Activated naive CD8-positive, alpha-beta T cell treated with anti-CD3 and anti-CD28 coated beads, Interleukin-2, amount 10 ng/mL, durations not matched to agents 7 days and 5 days (primary cell): ENCODE measurements around the gene AGMAT. TPM values are rescaled to one million over a fixed set of nuclear protein-coding genes. Genes with fewer than 3 reads are reported as not detected.

ENCODE experiments used
- ATAC-seq: fragments of 150-1000 bp; cut with Tn5 transposase; one replicate; pipeline ENCODE4 v1.10.0; 2021; ENCODE audit warnings: low read depth, moderate library complexity
- POLR2A ChIA-PET: fragments of 350-600 bp; sonication (Branson Sonifier 250); formaldehyde crosslinking; loops from one replicate; lab custom pipeline; 2021; ENCODE audit warnings: antibody characterized with exemption; lab: Charles Lee
- DNase-seq: peaks from one replicate; pipeline ENCODE4 v3.0.0; 2021
- H3K27ac Mint-ChIP-seq: one replicate; pipeline ENCODE4 v1.8.0; 2022; ENCODE audit warnings: mild to moderate bottlenecking, mixed read lengths
- H3K27me3 Mint-ChIP-seq: one replicate; pipeline ENCODE4 v1.8.0; 2022; ENCODE audit warnings: mild to moderate bottlenecking, moderate library complexity, mixed read lengths
- H3K36me3 Mint-ChIP-seq: one replicate; pipeline ENCODE4 v1.8.0; 2021; ENCODE audit warnings: mild to moderate bottlenecking, mixed read lengths
- H3K4me1 Mint-ChIP-seq: one replicate; pipeline ENCODE4 v1.8.0; 2021; ENCODE audit warnings: mixed read lengths
- H3K4me3 Mint-ChIP-seq: one replicate; pipeline ENCODE4 v1.8.0; 2022; ENCODE audit warnings: mild to moderate bottlenecking, moderate library complexity, mixed read lengths
- H3K9me3 Mint-ChIP-seq: one replicate; pipeline ENCODE4 v1.8.0; 2021; ENCODE audit warnings: mixed read lengths
- total RNA-seq, 2 experiments: library from RNA; stranded (reverse); gene quantifications; one replicate each; pipeline ENCODE4 v1.2.3, GENCODE V29; 2021

AGMAT gene
- total RNA-seq, 2 experiments from 2014 or later: 7.6 to 8.0 TPM

DNA sequence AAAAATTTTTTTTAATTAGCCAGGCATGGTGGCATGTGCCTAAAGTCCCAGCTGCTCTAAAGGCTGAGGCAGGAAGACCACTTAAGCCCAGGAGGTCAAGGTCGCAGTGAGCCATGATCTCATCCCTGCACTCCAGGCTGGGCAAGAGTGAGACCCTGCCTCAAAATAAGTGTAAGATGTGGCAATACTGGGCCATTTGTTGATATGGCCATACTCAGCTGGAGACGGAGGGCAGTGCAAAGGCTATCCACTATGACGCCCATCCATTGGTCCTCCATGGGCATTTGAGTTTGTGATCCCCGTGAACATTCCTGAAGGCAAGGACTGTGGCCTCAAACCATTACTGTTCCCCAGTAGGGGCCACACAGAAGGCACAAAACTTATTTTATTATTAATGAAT is 62.3 kb downstream of the AGMAT start:
- ATAC-seq (no peak), DNase-seq (no peak)
- Mint-ChIP-seq H3K27ac (no peak overlapping the region), H3K36me3 (peaks cover 3% of the 10 kb centered on the region), H3K9me3 (no peaks in the 10 kb centered on the region), H3K4me3 (no peak overlapping the region), H3K4me1 (peaks cover 31% of the 10 kb centered on the region), H3K27me3 (no peaks in the 10 kb centered on the region)
- POLR2A ChIA-PET: no interaction called here

Other genes with a start within 250 kb of the AGMAT start
- gene EFHD2, start 175.2 kb downstream of the AGMAT start, total RNA-seq: 10 to 100 TPM; 49.4 TPM
- gene CTRC, start 146.6 kb downstream of the AGMAT start, total RNA-seq: 1 to 10 TPM in 1 of 2 experiments, under 1 TPM in 1; 0.39 to 1.0 TPM
- gene CELA2A, start 128.3 kb downstream of the AGMAT start, total RNA-seq: not detected
- not detected for gene CELA2B, start 108.9 kb downstream of the AGMAT start, total RNA-seq
- 10 to 100 TPM in 1 of 2 experiments, 1 to 10 TPM in 1; 9.6 to 13.7 TPM for gene CASP9, start 60.8 kb downstream of the AGMAT start, total RNA-seq
- 10 to 100 TPM; 15.7 to 18.9 TPM for gene DNAJC16, start 58.2 kb downstream of the AGMAT start, total RNA-seq
- gene DDI2, start 32.4 kb upstream of the AGMAT start, total RNA-seq: 10 to 100 TPM; 31.6 to 33.3 TPM
- 10 to 100 TPM; 47.7 to 56.6 TPM for gene PLEKHM2, start 99.3 kb upstream of the AGMAT start, total RNA-seq
- 1 to 10 TPM; 1.6 to 2.7 TPM for gene SLC25A34, start 151.2 kb upstream of the AGMAT start, total RNA-seq
- gene TMEM82, start 157.4 kb upstream of the AGMAT start, total RNA-seq: not detected
- under 1 TPM in 1 of 2 experiments, not detected in 1; 0.26 TPM for gene FBLIM1, start 173.7 kb upstream of the AGMAT start, total RNA-seq
- gene UQCRHL, start 222.6 kb upstream of the AGMAT start, total RNA-seq: 1 to 10 TPM; 1.8 to 1.9 TPM